RWPE2 (cell line): ENCODE measurements around the gene LRIG1.
"Not testable (repeated sequence)": the region's sequence is repeated elsewhere in the genome, so short reads cannot be mapped to it uniquely, and the experiment has no call there.

ENCODE experiments used
- ATAC-seq: fragments of 200-7000 bp; cut with Tn5 transposase; 3 replicates; pipeline ENCODE4 v1.9.1; 2021; ENCODE audit warnings: low read depth
- DNase-seq: peaks from one replicate; pipeline ENCODE4 v3.0.0-alpha.2; 2020; ENCODE audit warnings: low spot score
- H3K27ac ChIP-seq: fragments of 450-650 bp; 2 replicates; pipeline ENCODE4 v1.5.1; 2017; ENCODE audit warnings: mild to moderate bottlenecking; ENCODE audit not compliant: poor library complexity, severe bottlenecking
- H3K27me3 ChIP-seq: fragments of 250-450 bp; sonication (Bioruptor Pico); 2 replicates; pipeline ENCODE4 v1.5.1; 2021; ENCODE audit warnings: mild to moderate bottlenecking, moderate library complexity; ENCODE audit not compliant: insufficient read depth, poor library complexity, severe bottlenecking
- H3K36me3 ChIP-seq: fragments of 250-450 bp; sonication (Bioruptor Pico); 2 replicates; pipeline ENCODE4 v1.5.1; 2020; ENCODE audit warnings: low read depth, mild to moderate bottlenecking, moderate library complexity
- H3K4me1 ChIP-seq: fragments of 250-450 bp; sonication (Bioruptor Pico); 2 replicates; pipeline ENCODE4 v1.5.1; 2021; ENCODE audit warnings: mild to moderate bottlenecking, moderate library complexity; ENCODE audit not compliant: insufficient read depth, poor library complexity, severe bottlenecking
- H3K4me3 ChIP-seq: fragments of 250-450 bp; sonication (Bioruptor Pico); 2 replicates; pipeline ENCODE4 v1.5.1; 2021; ENCODE audit warnings: mild to moderate bottlenecking, moderate library complexity; ENCODE audit not compliant: severe bottlenecking
- H3K9me3 ChIP-seq: fragments of 250-450 bp; sonication (Bioruptor Pico); 2 replicates; pipeline ENCODE4 v1.5.1; 2021; ENCODE audit warnings: mild to moderate bottlenecking, moderate library complexity; ENCODE audit not compliant: severe bottlenecking
- CTCF ChIP-seq: fragments of 450-650 bp; IDR thresholded peaks from one replicate; pipeline ENCODE4 v1.5.1; 2017; ENCODE audit warnings: mild to moderate bottlenecking, moderate library complexity; ENCODE audit not compliant: poor library complexity, severe bottlenecking

LRIG1 gene

DNA sequence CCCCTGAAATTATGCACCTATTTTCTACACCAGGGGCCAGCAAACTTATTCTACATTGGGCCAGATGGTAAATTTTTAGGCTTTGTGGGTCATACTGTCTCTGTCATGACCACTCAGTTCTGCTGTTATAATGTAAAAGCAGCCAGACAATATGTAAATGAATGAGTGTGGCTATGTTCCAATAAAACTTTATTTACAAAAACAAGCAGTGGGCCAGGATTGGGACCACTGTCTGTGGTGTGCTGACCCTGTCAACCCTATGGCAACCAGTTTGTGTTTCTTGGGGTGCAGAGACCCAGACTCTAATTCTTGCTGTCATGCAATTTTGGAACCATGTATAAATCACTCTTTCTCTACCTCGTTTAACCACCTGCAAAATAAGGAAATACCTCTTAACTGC lies 74.7 kb downstream of the LRIG1 start:
- Histone ChIP-seq H3K27ac (no peak overlapping the region), H3K27me3 (no peaks in the 10 kb centered on the region), H3K4me1 (peaks cover 12% of the 10 kb centered on the region), H3K4me3 (no peak overlapping the region), H3K9me3 (peaks cover 8% of the 10 kb centered on the region), H3K36me3 (no peaks in the 10 kb centered on the region; the same call in 1 of the 2 replicates)
- ATAC-seq (no peak), DNase-seq (no peak)
- no peak for TF ChIP-seq CTCF

DNA sequence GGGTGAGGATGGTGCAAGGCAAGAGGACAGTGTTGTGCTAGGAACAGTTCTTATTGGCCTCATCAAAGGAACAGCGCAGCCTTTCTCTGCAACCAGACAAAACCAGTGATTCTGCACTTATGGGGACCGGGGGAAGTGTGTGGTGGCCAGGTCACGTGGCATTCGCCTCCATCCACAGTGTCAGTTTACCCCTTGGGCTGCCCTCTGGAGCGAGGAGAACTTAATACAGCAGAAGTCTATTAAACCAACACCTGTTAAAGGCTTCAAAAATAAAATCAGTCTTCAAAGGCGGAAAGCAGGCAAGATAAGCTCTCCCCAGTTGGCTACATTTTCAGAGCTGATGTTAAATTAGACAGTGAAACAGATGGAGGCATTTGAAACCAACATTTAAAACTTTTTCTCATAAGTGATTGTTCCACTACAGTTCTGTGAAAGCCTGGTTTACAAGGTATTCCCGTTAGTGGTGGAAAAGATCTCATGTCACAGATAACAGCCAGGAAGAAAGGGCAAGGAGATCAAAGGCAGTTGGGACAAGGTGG lies 75.2 kb downstream of the LRIG1 start:
- DNase-seq (no peak), ATAC-seq (no peak)
- TF ChIP-seq CTCF, result no peak
- Histone ChIP-seq H3K9me3 (peaks cover 8% of the 10 kb centered on the region), H3K36me3 (no peaks in the 10 kb centered on the region; the same call in 1 of the 2 replicates), H3K4me3 (no peak overlapping the region), H3K4me1 (peaks cover 12% of the 10 kb centered on the region), H3K27ac (no peak overlapping the region), H3K27me3 (no peaks in the 10 kb centered on the region)

DNA sequence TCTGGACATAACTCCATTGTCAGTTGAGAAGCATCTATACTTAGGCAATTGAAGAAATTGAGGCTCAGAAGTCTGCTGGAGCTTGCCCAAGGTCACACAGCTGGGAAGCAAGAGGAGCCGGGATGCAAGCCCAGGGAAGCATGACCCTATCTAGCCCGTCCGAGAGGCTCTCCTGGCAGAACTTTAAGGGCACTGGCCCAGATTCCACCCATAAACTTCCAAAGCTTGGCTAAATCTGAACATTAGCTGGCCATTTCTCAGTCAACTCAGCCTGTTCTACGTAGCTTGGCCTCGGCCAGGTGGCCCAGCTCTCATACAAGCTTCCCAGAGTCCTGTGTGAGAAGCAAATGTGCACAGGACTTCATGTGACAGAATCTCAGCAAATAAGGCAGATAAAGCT lies 75.8 kb downstream of the LRIG1 start:
- ATAC-seq, result no peak
- TF ChIP-seq CTCF, result no peak
- DNase-seq, result no peak
- Histone ChIP-seq H3K9me3 (peaks cover 8% of the 10 kb centered on the region), H3K4me3 (no peak overlapping the region), H3K36me3 (no peaks in the 10 kb centered on the region; the same call in 1 of the 2 replicates), H3K27ac (no peak overlapping the region), H3K4me1 (peaks cover 12% of the 10 kb centered on the region), H3K27me3 (no peaks in the 10 kb centered on the region)

DNA sequence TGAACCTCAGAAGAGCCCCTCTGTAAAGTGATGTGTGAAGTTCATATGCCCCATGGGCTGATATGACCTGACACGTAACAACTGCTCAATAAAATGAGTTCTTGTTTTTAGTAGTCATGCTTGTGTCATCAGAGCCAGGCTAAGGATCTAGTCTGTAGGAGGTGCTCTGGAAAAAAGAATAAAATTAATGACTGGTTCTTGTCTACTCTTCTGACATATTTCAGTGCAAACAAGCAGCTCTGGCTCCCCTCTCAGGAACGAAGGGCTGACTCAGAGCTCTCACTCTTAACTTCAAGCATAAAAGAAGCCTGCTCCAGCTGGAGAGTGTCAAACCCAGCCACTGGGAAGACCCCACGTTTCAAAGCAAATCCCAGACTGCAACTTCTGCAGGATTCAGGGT lies 77.0 kb downstream of the LRIG1 start:
- Histone ChIP-seq H3K36me3 (no peaks in the 10 kb centered on the region; the same call in 1 of the 2 replicates), H3K9me3 (peaks cover 8% of the 10 kb centered on the region), H3K27me3 (no peaks in the 10 kb centered on the region), H3K27ac (no peak overlapping the region), H3K4me1 (peaks cover 6% of the 10 kb centered on the region), H3K4me3 (no peak overlapping the region)
- no peak for TF ChIP-seq CTCF
- DNase-seq, result no peak
- ATAC-seq, result no peak

DNA sequence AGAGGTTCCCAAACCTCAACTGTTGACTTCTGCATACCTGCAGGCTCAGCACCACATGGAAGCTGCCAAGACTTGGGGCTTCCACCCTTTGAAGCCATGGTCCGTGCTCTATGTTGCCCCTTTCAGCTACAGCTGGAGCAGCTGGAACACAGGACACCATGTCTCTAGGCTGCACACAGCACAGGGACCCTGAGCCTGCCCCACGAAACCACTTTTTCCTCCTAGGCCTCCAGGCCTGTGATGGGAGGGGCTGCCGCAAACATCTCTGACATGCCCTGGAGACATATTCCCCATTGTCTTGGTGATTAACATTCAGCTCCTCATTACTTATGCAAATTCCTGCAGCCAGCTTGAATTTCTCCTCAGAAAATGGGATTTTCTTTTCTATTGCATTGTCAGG lies 78.9 kb downstream of the LRIG1 start:
- not testable (repeated sequence) for H3K4me1 ChIP-seq, H3K27me3 ChIP-seq, ATAC-seq, H3K27ac ChIP-seq, H3K9me3 ChIP-seq, H3K4me3 ChIP-seq, DNase-seq, H3K36me3 ChIP-seq

GRCh38 chr3:66421144-66421543 lies 79.7 kb downstream of the LRIG1 start:
- H3K27me3 ChIP-seq, H3K9me3 ChIP-seq, ATAC-seq, H3K4me1 ChIP-seq, H3K27ac ChIP-seq, H3K36me3 ChIP-seq, DNase-seq, H3K4me3 ChIP-seq: not testable (repeated sequence)
